GM12878 (cell line): ENCODE data around the gene MYO7B. TPM values are rescaled to one million over a fixed set of nuclear protein-coding genes. Genes with fewer than 3 reads are reported as not detected.

ENCODE experiments used
- ATAC-seq: fragments of 200-7000 bp; cut with Tn5 transposase; 3 replicates; pipeline ENCODE4 v1.9.1; 2020; ENCODE audit warnings: mild to moderate bottlenecking, moderate library complexity
- BruUV-seq: library from RNA; stranded (reverse); fragments of 400-500 nt; replicated peaks from 2 replicates; lab custom pipeline; 2021; lab: Mats Ljungman, UMichigan
- CTCF ChIA-PET: fragments of 300-600 bp; sonication (Branson Sonifier 250); formaldehyde crosslinking; extraction: SDS; loops from one replicate; lab custom pipeline; 2021; ENCODE audit warnings: inconsistent platforms; lab: Yijun Ruan, JAX
- POLR2A ChIA-PET: fragments of 350-600 bp; formaldehyde crosslinking; extraction: SDS; loops from one replicate; lab custom pipeline; 2021; ENCODE audit warnings: inconsistent platforms; lab: Charles Lee
- RAD21 ChIA-PET: fragments of 300-600 bp; sonication (Branson Sonifier 250); formaldehyde crosslinking; loops from one replicate; lab custom pipeline; 2023; ENCODE audit warnings: antibody characterized with exemption; ENCODE audit not compliant: unreplicated experiment; lab: Charles Lee
- SMC1A ChIA-PET: fragments of 300-600 bp; sonication (Branson Sonifier 250); formaldehyde crosslinking; loops from one replicate; lab custom pipeline; 2023; ENCODE audit not compliant: unreplicated experiment, uncharacterized antibody; lab: Charles Lee
- DNase-seq: peaks from one replicate; pipeline ENCODE4 v3.0.0-alpha.2; 2011; ENCODE audit warnings: low read depth, low spot score
- FAIRE-seq: peaks from 3 replicates; lab custom pipeline; 2011; peaks lifted over from hg19 to GRCh38; lab: Jason Lieb, UNC
- H2AFZ ChIP-seq: 2 replicates; pipeline ENCODE4 v1.6.0; 2011; ENCODE audit warnings: low read depth, low read length, control low read depth; ENCODE audit not compliant: control insufficient read depth
- H3K27ac ChIP-seq: 2 replicates; pipeline ENCODE4 v1.5.1; 2011; ENCODE audit warnings: control low read depth; ENCODE audit not compliant: control insufficient read depth, insufficient read depth
- H3K27me3 ChIP-seq, 2 experiments: replicated peaks in 1 of 2; 2 replicates each; pipeline versions ENCODE4 v1.6.0 to v1.6.1; 2011; ENCODE audit warnings: low read length in 1 of 2; ENCODE audit not compliant: control insufficient read depth in 2 of 2, insufficient read depth in 2 of 2
- H3K36me3 ChIP-seq, 2 experiments: 2 replicates each; pipeline ENCODE4 v1.5.1; 2011; ENCODE audit warnings: low read length in 1 of 2; ENCODE audit not compliant: control insufficient read depth in 2 of 2, insufficient read depth in 2 of 2
- H3K4me1 ChIP-seq: 2 replicates; pipeline ENCODE4 v1.6.1; 2011; ENCODE audit warnings: mild to moderate bottlenecking, low read length, moderate library complexity, mixed read lengths; ENCODE audit not compliant: control insufficient read depth, insufficient read depth
- H3K4me2 ChIP-seq: 2 replicates; pipeline ENCODE4 v1.6.0; 2011; ENCODE audit warnings: control low read depth; ENCODE audit not compliant: control insufficient read depth, insufficient read depth
- H3K4me3 ChIP-seq: fragments of 200-600 bp; sonication (generic); 2 replicates; pipeline ENCODE4 v1.5.1; 2016
- H3K79me2 ChIP-seq: 2 replicates; pipeline ENCODE4 v1.6.0; 2011; ENCODE audit warnings: low read length; ENCODE audit not compliant: control insufficient read depth, insufficient read depth
- H3K9ac ChIP-seq: 2 replicates; pipeline ENCODE4 v1.8.0; 2011; ENCODE audit warnings: low read length, control low read depth, mixed read lengths; ENCODE audit not compliant: control insufficient read depth, insufficient read depth
- H3K9me3 ChIP-seq: replicated peaks from 3 replicates; pipeline ENCODE4 v1.5.1; 2011; ENCODE audit warnings: mild to moderate bottlenecking, low read length; ENCODE audit not compliant: control insufficient read depth, insufficient read depth
- H4K20me1 ChIP-seq: 2 replicates; pipeline ENCODE4 v1.6.0; 2011; ENCODE audit not compliant: control insufficient read depth, insufficient read depth
- IRF5 ChIP-seq: fragments of 450-650 bp; IDR thresholded peaks from 2 replicates; pipeline ENCODE4 v1.6.1; 2017; ENCODE audit warnings: borderline replicate concordance
- SKIL ChIP-seq: fragments of 450-650 bp; IDR thresholded peaks from 2 replicates; pipeline ENCODE4 v1.6.1; 2017; ENCODE audit warnings: mild to moderate bottlenecking, low read depth, inconsistent platforms; ENCODE audit not compliant: poor library complexity, severe bottlenecking
- WGBS: methylation state at CpG from one replicate; pipeline ENCODE4 v1.1.6; 2016; ENCODE audit warnings: low lambda C conversion rate; ENCODE audit not compliant: insufficient replicate concordance, insufficient coverage; ENCODE audit errors: missing lambda C conversion rate; 5-methylcytosine and 5-hydroxymethylcytosine counted together
- in situ Hi-C: fragments of 300-500 bp; cut with MboI; formaldehyde crosslinking; loops from 9 replicates; pipeline ENCODE4 v1.14.3; 2018; ENCODE audit warnings: mixed read lengths
- intact Hi-C: fragments of 100-400 bp; cut with micrococcal nuclease; formaldehyde crosslinking; loops from one replicate; pipeline ENCODE4 v1.14.2; 2022; ENCODE audit not compliant: unreplicated experiment
- polyA plus RNA-seq, 11 experiments: library from polyadenylated mRNA; depleted of rRNA in 4 of 11; unstranded in 6 of 11; stranded (reverse) in 5 of 11; fragments of >200 nt; fragmentation: Nextera tagmentation in 4 of 11; fragmentation: Illumina TruSeq in 1 of 11; extraction: Ambion mirVana in 4 of 11; extraction: Trizol in 1 of 11; gene quantifications; 1 replicate in 1 of 11; 2 replicates in 10 of 11; pipeline versions ENCODE4 v1.2.1 to v1.2.3, GENCODE V29; 2011 to 2016; ENCODE audit warnings: inconsistent platforms in 2 of 11, missing spikeins in 2 of 11, low read depth in 1 of 11
- total RNA-seq, 4 experiments: library from RNA; depleted of rRNA in 3 of 4; stranded (reverse); fragments of >200 nt in 3 of 4; fragmentation: Illumina TruSeq in 1 of 4; extraction: Trizol in 1 of 4; gene quantifications; 2 replicates each; pipeline versions ENCODE4 v1.2.1 to v1.2.3, GENCODE V29; 2013 to 2021

Gene MYO7B
- total and polyA plus RNA-seq, 10 of the 15 experiments (the other 5 are each of a cell fraction or from before 2014, with no cell fraction given), result 0.08 to 4.8 (median 1.2) TPM

- ATAC-seq (no peak), FAIRE-seq (no peak), DNase-seq (no peak)
- no peak for TF ChIP-seq SKIL
- TF ChIP-seq IRF5, result no peak
- H3K36me3 ChIP-seq, result no peaks in the 10 kb centered on the region
- no peaks in the 10 kb centered on the region; a peak in 1 of 4 replicates for H3K27me3 ChIP-seq
- H3K27ac ChIP-seq, result peak overlapping the region; percentile 41
- 59% methylated on average over 11 of the region's 11 CpGs for WGBS
- SMC1A ChIA-PET, result interaction anchor here (0.9 to 2.5 kb wide), 5 partner anchors 11 to 184 kb away, joined by 3 to 16 read pairs (median 15); partner anchors contain the start of gene IWS1
- CTCF ChIA-PET, result interaction anchor here (0.9 to 2.2 kb wide), 4 partner anchors 10 to 85 kb away, joined by 3 to 13 read pairs (median 8); partner anchors contain the start of gene IWS1
- H3K4me1 ChIP-seq, result peaks cover 17% of the 10 kb centered on the region
- H3K9me3 ChIP-seq, result no peaks in the 10 kb centered on the region; the same call in 2 of the 3 replicates
- no peaks in the 10 kb centered on the region for H3K79me2 ChIP-seq
- H3K4me2 ChIP-seq, result peak overlapping the region; percentile 90
- no peak overlapping the region for H2AFZ ChIP-seq
- RAD21 ChIA-PET, result interaction anchor here (1.2 to 2.2 kb wide), 3 partner anchors 11 to 38 kb away, joined by 6 to 15 read pairs (median 8); partner anchors contain the start of gene IWS1
- POLR2A ChIA-PET, result interaction anchor here (1.6 kb wide), 2 partner anchors 11 to 38 kb away, joined by 6 to 8 read pairs; partner anchors contain the start of gene IWS1
- in situ Hi-C loops (no loop called here), intact Hi-C loops (no loop called here)
- BruUV-seq, result no TSS peak
- H4K20me1 ChIP-seq, result no peaks in the 10 kb centered on the region
- H3K4me3 ChIP-seq, result peak overlapping the region; percentile 54
- H3K9ac ChIP-seq, result peak overlapping the region; percentile 33; the same call in 1 of the 2 replicates
Measured at GRCh38 chr2:127564429-127565260, 29.2 kb downstream of the MYO7B start.
